Mucosa of descending colon (tissue), 3 donors: Measurements from ENCODE around the gene EPS8. TPM values are rescaled to one million over a fixed set of nuclear protein-coding genes. Genes with fewer than 3 reads are reported as not detected.
"Not testable (repeated sequence)": the region's sequence is repeated elsewhere in the genome, so short reads cannot be mapped to it uniquely, and the experiment has no call there.

Experiments used
- ATAC-seq: fragments of 200-7000 bp; cut with Tn5 transposase; one replicate; pipeline ENCODE4 v1.9.1; 2020; ENCODE audit warnings: mild to moderate bottlenecking, moderate library complexity
- DNase-seq, 3 donors: peaks; one replicate each; pipeline ENCODE4 v3.0.0-alpha.2; 2020
- H3K36me3 ChIP-seq: fragments of 200-600 bp; one replicate; pipeline ENCODE4 v1.8.0; 2021; ENCODE audit warnings: low read depth, mild to moderate bottlenecking
- H3K4me1 ChIP-seq: fragments of 200-600 bp; one replicate; pipeline ENCODE4 v1.8.0; 2021; ENCODE audit warnings: low read depth, mild to moderate bottlenecking
- H3K4me3 ChIP-seq: fragments of 200-600 bp; one replicate; pipeline ENCODE4 v1.8.0; 2021; ENCODE audit warnings: mild to moderate bottlenecking
- H3K9me3 ChIP-seq: fragments of 200-600 bp; one replicate; pipeline ENCODE4 v1.8.0; 2021; ENCODE audit warnings: mild to moderate bottlenecking
- CTCF ChIP-seq: fragments of 200-600 bp; IDR thresholded peaks from one replicate; pipeline ENCODE4 v1.8.0; 2022; ENCODE audit warnings: antibody characterized with exemption, mild to moderate bottlenecking
- intact Hi-C, 2 donors: fragments of 100-400 bp; cut with DNase I in 1 of 2; cut with micrococcal nuclease in 1 of 2; formaldehyde crosslinking; loops; one replicate each; pipeline versions ENCODE4 v1.11.0 to v1.11.1; 2022; cut with DNase I, micrococcal nuclease
- total RNA-seq, 3 donors: library from RNA; stranded (reverse); fragmentation: NEBNext Ultra II Directional in 2 of 3; extraction: Animal tissue kit (Norgen Biotek cat#: 25700) in 2 of 3; gene quantifications; one replicate each; pipeline versions ENCODE4 v1.2.1 to v1.2.4, GENCODE V29; 2021 to 2023
- donor health status: DM: no; HTN: no; CAD: no; lungs with moderate emphysema.
- donor health status: DM: no; HTN: no; CAD: no.
- donor health status: DM: no; HTN: yes; CAD: no.

The EPS8 gene
- total RNA-seq, 3 donors from 2014 or later = 100 to 204 (median 135) TPM

- no peak for DNase-seq
- H3K36me3 ChIP-seq = no peaks in the 10 kb centered on the region
- H3K4me1 ChIP-seq = no peaks in the 10 kb centered on the region
- TF ChIP-seq CTCF = no peak
- no peak overlapping the region for H3K4me3 ChIP-seq
- no peak for ATAC-seq
- no peaks in the 10 kb centered on the region for H3K9me3 ChIP-seq
- intact Hi-C loops = no loop called here
Observed at GRCh38 chr12:15752785-15753184, 36.4 kb downstream of the EPS8 start.

GRCh38 chr12:15751741-15752140 lies 37.4 kb downstream of the EPS8 start:
- intact Hi-C loops = no loop called here
- no peak for TF ChIP-seq CTCF

GRCh38 chr12:15749937-15750336 lies 39.3 kb downstream of the EPS8 start:
- ATAC-seq (peak; percentile 31), DNase-seq (no peak)
- TF ChIP-seq CTCF = no peak
- H3K4me3 ChIP-seq = no peak overlapping the region
- intact Hi-C loops = no loop called here
- H3K36me3 ChIP-seq = no peaks in the 10 kb centered on the region
- no peaks in the 10 kb centered on the region for H3K4me1 ChIP-seq
- H3K9me3 ChIP-seq = no peaks in the 10 kb centered on the region

More at GRCh38 chr12:15751741-15752140, 37.4 kb downstream of the EPS8 start:
- no peak for DNase-seq
- H3K4me1 ChIP-seq = no peaks in the 10 kb centered on the region
- H3K9me3 ChIP-seq = no peaks in the 10 kb centered on the region
- no peak for ATAC-seq
- H3K4me3 ChIP-seq = no peak overlapping the region
- no peaks in the 10 kb centered on the region for H3K36me3 ChIP-seq

GRCh38 chr12:15741870-15742269 lies 47.3 kb downstream of the EPS8 start:
- ATAC-seq, intact Hi-C loops, H3K36me3 ChIP-seq, DNase-seq, H3K4me1 ChIP-seq, H3K9me3 ChIP-seq, H3K4me3 ChIP-seq: not testable (repeated sequence)

GRCh38 chr12:15741082-15741481 lies 48.1 kb downstream of the EPS8 start:
- peaks cover 3% of the 10 kb centered on the region for H3K9me3 ChIP-seq
- ATAC-seq (no peak), DNase-seq (no peak)
- no peaks in the 10 kb centered on the region for H3K36me3 ChIP-seq
- H3K4me3 ChIP-seq = no peak overlapping the region
- intact Hi-C loops = no loop called here
- no peak for TF ChIP-seq CTCF
- H3K4me1 ChIP-seq = peaks cover 9% of the 10 kb centered on the region

- H3K4me1 ChIP-seq, H3K4me3 ChIP-seq, intact Hi-C loops, ATAC-seq, H3K9me3 ChIP-seq, H3K36me3 ChIP-seq, DNase-seq: not testable (repeated sequence)
Observed at GRCh38 chr12:15740389-15740788, 48.8 kb downstream of the EPS8 start.

GRCh38 chr12:15738438-15739015 lies 50.7 kb downstream of the EPS8 start:
- intact Hi-C loops = no loop called here
- Histone ChIP-seq H3K36me3 (no peaks in the 10 kb centered on the region), H3K9me3 (peaks cover 3% of the 10 kb centered on the region), H3K4me1 (peaks cover 9% of the 10 kb centered on the region), H3K4me3 (no peak overlapping the region)
- ATAC-seq (no peak), DNase-seq (no peak)
- TF ChIP-seq CTCF = no peak
